ENCODE measurements around the gene SNTG2.
A peak's percentile ranks its signal among the peaks of the same experiment; 100 is the strongest.

Gene SNTG2

DNA sequence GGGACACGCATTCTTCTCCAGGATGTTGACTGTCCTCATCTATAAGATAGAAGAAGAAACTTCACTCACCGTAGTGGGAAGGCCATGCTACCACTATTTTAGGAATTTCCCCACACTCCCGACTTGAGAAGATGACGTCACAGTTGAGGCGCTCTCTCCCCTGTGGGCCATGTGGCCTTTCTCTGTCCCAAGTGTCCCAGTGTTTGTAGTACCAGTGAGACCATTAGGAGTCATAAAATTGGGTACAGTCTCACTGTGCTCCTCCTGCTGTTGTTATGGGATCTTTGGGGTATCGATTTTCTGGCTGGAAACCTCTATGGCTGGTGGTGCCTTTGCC is 7.2 kb upstream of the SNTG2 start:
- H3K4me3 ChIP-seq (ENCODE audit: low read depth, low read length) = no peak overlapping the region
- no peak for TF ChIP-seq CTCF (IDR thresholded peaks at IDR 0.05; ENCODE audit: control insufficient read depth, extremely low read depth, insufficient read depth)
- no peak for DNase-seq (ENCODE audit: low read depth)

GRCh38 chr2:943821-944220 is 6.8 kb upstream of the SNTG2 start:
- DNase-seq (ENCODE audit: low read depth) = no peak
- TF ChIP-seq CTCF (IDR thresholded peaks at IDR 0.05; ENCODE audit: control insufficient read depth, extremely low read depth, insufficient read depth) = no peak
- no peak overlapping the region for H3K4me3 ChIP-seq (ENCODE audit: low read depth, low read length)

DNA sequence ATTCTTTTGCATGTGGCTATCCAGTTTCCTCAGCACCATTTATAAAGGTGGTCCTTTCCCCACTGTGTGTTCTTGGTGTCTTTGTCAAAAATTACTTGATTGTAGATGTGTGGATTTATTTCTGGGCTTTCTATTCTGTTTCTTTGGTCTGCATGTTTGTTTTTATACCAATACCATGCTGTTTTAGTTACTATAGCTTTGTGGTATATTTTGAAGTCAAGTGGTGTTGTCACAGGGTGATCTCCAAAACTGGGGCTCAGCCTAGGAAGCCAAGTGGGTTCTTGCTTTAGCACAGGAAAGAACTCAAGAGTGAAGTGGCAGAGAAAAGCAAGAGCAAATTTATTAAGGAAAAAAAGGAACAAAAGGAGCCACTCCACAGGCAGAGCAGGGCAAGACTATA is 6.0 kb upstream of the SNTG2 start:
- DNase-seq (ENCODE audit: low read depth) = no peak
- H3K4me3 ChIP-seq (ENCODE audit: low read depth, low read length) = no peak overlapping the region
- TF ChIP-seq CTCF (IDR thresholded peaks at IDR 0.05; ENCODE audit: control insufficient read depth, extremely low read depth, insufficient read depth) = no peak

- TF ChIP-seq CTCF (IDR thresholded peaks at IDR 0.05; ENCODE audit: control insufficient read depth, extremely low read depth, insufficient read depth) = no peak
- H3K4me3 ChIP-seq (ENCODE audit: low read depth, low read length) = no peak overlapping the region
- no peak for DNase-seq (ENCODE audit: low read depth)
Observed at GRCh38 chr2:945104-945503, 5.5 kb upstream of the SNTG2 start.

DNA sequence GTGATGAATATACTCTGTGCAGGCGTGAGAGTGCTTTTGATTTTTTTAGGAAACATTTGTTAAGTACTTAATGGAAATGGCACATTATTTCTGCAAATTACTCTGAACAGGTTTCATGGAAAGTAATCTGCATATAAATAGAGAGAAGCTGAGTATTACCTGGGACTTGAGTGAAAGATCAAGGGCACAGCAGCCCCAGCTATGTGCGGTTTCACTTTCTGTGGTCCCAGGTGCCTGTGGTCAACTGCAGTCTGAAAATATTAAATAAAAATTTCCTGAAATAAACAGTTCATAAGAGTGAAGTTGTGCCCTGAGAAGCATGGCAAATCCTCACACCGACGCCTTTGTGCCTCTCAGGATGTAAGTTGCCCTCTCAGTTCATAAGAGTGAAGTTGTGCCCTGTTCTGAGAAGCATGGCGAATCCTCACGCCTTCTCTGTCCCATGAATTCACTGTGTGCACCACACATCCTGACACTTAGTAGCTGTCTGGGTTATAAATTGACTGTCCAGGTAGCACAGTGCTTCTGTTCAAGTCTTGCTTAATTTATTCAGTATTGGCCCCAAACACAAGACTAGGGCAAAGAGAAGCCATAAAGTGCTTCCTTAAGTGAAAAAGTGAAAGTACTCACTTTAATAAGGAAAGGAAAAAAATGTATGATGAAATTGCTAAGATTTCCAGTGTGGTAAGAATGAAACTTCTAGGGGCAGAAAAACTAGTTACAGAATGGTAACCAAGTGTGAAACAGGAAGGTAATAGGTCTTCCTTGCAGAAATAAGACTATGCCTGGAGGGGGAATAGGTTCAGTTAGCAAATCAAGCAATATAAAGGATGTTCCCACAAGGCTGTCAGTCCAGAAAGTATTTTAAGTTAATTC is 4.3 kb upstream of the SNTG2 start:
- no peak for TF ChIP-seq CTCF (IDR thresholded peaks at IDR 0.05; ENCODE audit: control insufficient read depth, extremely low read depth, insufficient read depth)
- DNase-seq (ENCODE audit: low read depth) = no peak
- H3K4me3 ChIP-seq (ENCODE audit: low read depth, low read length) = no peak overlapping the region

DNA sequence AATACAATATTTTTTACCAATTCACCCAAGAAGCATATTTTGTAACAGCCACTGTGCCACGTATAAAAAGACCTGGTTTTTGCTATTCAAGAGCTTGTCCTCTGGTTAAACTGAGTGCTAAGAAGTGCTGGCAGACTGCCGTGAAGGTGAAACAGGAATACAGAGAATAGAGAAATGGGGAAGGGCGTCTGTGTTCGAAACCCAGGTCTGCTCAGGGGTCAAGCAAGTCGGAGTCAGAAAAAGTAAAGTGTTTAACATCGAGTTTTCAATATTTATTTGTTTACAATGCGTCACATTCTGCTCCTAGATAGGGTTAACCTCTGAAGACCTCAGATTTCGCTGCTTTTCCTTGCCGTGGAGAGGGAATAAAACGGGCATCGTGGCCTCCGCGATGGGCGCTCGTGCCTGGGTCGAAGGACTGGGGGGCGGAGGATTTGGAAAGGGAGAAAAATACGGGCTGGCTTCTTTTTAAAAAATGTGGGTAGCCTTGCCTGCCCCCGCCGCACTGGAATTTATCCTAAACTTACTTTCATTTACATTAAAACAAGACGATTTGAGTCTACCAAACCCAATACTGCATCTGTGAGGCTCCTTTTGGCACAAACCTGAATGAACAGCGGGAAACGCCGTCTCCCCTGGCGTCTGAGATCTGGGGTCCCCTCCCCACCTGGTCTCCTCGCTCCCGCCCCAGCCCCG is 1.1 kb upstream of the SNTG2 start:
- no peak for TF ChIP-seq CTCF (IDR thresholded peaks at IDR 0.05; ENCODE audit: control insufficient read depth, extremely low read depth, insufficient read depth)
- no peak for DNase-seq (ENCODE audit: low read depth)
- peak overlapping the region; percentile 53 for H3K4me3 ChIP-seq (ENCODE audit: low read depth, low read length)

All from LNCaP clone FGC (cell line).